ENCODE measurements around the gene CSNK1G2. TPM values are rescaled to one million over a fixed set of nuclear protein-coding genes. Genes with fewer than 3 reads are reported as not detected.

Gene CSNK1G2
- polyA plus RNA-seq, 1 experiment, result 22.9 TPM

- ChIA-PET CTCF (no interaction called here), POLR2A (no interaction called here)
- no peak overlapping the region for H3K4me3 ChIP-seq (ENCODE audit: low read depth, low read length)
- DNase-seq (ENCODE audit: low read depth, low spot score), result no peak
- H3K27ac ChIP-seq (ENCODE audit: low read depth, low read length), result no peak overlapping the region
- TF ChIP-seq, protein P1, sequence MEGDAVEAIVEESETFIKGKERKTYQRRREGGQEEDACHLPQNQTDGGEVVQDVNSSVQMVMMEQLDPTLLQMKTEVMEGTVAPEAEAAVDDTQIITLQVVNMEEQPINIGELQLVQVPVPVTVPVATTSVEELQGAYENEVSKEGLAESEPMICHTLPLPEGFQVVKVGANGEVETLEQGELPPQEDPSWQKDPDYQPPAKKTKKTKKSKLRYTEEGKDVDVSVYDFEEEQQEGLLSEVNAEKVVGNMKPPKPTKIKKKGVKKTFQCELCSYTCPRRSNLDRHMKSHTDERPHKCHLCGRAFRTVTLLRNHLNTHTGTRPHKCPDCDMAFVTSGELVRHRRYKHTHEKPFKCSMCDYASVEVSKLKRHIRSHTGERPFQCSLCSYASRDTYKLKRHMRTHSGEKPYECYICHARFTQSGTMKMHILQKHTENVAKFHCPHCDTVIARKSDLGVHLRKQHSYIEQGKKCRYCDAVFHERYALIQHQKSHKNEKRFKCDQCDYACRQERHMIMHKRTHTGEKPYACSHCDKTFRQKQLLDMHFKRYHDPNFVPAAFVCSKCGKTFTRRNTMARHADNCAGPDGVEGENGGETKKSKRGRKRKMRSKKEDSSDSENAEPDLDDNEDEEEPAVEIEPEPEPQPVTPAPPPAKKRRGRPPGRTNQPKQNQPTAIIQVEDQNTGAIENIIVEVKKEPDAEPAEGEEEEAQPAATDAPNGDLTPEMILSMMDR (IDR thresholded peaks at IDR 0.05; ENCODE audit: low read depth, low read length), result no peak
- H3K27me3 ChIP-seq (ENCODE audit: control insufficient read depth, insufficient read depth, low read length), result no peaks in the 10 kb centered on the region
- H3K9me3 ChIP-seq (ENCODE audit: control insufficient read depth, insufficient read depth, low read length), result peaks cover 17% of the 10 kb centered on the region; the same call in 1 of the 2 replicates
Measured at GRCh38 chr19:1997353-1998233, 56.6 kb downstream of the CSNK1G2 start.

DNA sequence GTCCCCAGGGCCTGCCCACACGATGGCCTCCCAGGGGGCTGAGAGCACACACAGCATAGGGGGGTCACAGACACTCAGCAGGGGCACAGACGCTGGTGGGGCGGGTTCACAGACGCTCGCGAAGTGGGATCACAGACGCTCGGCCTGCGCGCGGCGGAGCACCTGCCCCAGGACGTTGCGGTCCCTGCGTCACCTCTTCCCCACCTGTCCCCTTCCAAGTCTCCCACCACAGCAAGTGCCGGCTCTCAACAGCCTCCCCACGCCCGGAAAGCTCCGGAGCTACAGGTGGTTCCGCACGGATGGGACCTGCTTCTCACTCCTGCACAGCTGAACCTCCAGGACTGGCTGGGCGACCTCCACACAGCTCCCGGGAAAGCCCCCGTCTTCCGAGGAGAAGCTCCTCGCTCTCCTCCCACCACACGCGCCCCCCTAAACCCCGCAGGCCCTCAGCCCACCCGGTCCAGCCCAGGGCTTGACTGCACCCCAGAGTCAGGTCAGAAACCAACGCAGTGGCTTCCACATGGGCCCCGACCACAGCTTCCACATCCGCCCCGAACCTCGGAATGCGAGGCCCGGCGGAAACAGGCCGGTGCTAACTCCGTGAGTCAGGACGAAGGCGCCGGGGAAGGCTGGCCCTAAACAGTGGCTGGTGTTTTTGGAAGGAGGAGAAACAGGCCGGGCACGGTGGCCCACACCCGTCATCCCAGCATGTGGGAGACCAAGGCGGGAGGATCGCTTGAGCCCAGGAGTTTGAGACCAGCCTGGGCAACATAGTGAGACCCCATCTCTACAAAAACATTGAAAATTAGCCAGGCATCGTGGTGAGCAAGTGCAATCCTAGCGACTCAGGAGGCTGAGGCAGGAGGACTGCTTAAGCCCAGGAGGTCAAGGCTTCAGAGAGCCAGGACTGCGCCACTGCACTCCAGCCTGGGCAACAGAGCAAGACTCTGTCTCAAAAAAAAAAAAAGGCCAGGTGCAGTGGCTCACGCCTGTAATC, 58.0 kb downstream of the CSNK1G2 start:
- Histone ChIP-seq H3K27ac (ENCODE audit: low read depth, low read length) (no peak overlapping the region), H3K27me3 (ENCODE audit: control insufficient read depth, insufficient read depth, low read length) (no peaks in the 10 kb centered on the region), H3K9me3 (ENCODE audit: control insufficient read depth, insufficient read depth, low read length) (peaks cover 12% of the 10 kb centered on the region; the same call in 1 of the 2 replicates), H3K4me3 (ENCODE audit: low read depth, low read length) (no peak overlapping the region)
- TF ChIP-seq, protein P1 (IDR thresholded peaks at IDR 0.05; ENCODE audit: low read depth, low read length), result no peak
- no peak for DNase-seq (ENCODE audit: low read depth, low spot score)
- POLR2A ChIA-PET, result no interaction called here
- CTCF ChIA-PET, result no interaction called here

DNA sequence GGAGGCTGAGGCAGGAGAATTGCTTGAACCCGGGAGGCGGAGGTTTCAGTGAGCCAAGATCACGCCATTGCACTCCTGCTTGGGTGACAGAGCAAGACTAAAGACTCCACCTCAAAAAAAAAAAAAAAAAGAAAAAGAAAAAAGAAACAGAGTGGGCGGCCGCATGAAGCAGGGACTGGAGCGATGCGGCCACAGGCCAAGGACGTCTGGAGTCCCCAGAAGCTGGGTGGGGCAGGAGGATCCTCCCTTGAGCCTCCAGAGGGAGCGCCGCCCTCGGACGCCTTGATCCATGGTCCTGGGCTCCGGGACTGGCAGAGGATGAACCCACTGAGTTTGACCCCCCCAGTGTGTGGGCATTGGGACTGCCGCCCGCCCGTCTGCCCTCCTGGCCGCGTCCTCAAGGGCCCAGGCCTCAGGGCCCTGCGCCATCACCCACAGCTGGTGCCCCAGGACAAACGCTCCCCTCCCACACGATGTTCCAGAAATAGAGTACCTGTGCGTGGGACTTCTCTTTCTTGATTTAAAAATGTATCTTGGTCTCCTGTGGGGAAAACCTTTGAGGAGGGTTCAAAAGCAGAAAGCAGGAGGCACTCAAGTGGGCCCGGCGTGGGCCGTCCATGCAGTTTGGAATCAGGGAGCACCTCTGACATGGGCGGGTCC, 59.0 kb downstream of the CSNK1G2 start:
- H3K27ac ChIP-seq (ENCODE audit: low read depth, low read length), result no peak overlapping the region
- H3K27me3 ChIP-seq (ENCODE audit: control insufficient read depth, insufficient read depth, low read length), result no peaks in the 10 kb centered on the region
- H3K4me3 ChIP-seq (ENCODE audit: low read depth, low read length), result no peak overlapping the region
- H3K9me3 ChIP-seq (ENCODE audit: control insufficient read depth, insufficient read depth, low read length), result peaks cover 12% of the 10 kb centered on the region; the same call in 1 of the 2 replicates
- DNase-seq (ENCODE audit: low read depth, low spot score), result no peak
- ChIA-PET POLR2A (no interaction called here), CTCF (no interaction called here)
- TF ChIP-seq, protein P1 (IDR thresholded peaks at IDR 0.05; ENCODE audit: low read depth, low read length), result no peak

- H3K9me3 ChIP-seq (ENCODE audit: control insufficient read depth, insufficient read depth, low read length), result peaks cover 7% of the 10 kb centered on the region; the same call in 1 of the 2 replicates
- H3K27ac ChIP-seq (ENCODE audit: low read depth, low read length), result no peak overlapping the region
- CTCF ChIA-PET, result interaction anchor here (0.6 kb wide), 1 partner anchor 15 kb away, joined by 4 read pairs; no protein-coding TSS in a partner anchor
- H3K27me3 ChIP-seq (ENCODE audit: control insufficient read depth, insufficient read depth, low read length), result no peaks in the 10 kb centered on the region
- no peak overlapping the region for H3K4me3 ChIP-seq (ENCODE audit: low read depth, low read length)
- TF ChIP-seq, protein P1 (IDR thresholded peaks at IDR 0.05; ENCODE audit: low read depth, low read length), result no peak
- DNase-seq (ENCODE audit: low read depth, low spot score), result no peak
- POLR2A ChIA-PET, result interaction anchor here (0.6 to 0.7 kb wide), 2 partner anchors 60 to 98 kb away, joined by 4 to 8 read pairs; no protein-coding TSS in a partner anchor
Measured at GRCh38 chr19:2003874-2004273, 62.9 kb downstream of the CSNK1G2 start.
